ENCODE data around the gene SRSF3. TPM values are rescaled to one million over a fixed set of nuclear protein-coding genes. Genes with fewer than 3 reads are reported as not detected.
A peak's percentile ranks its signal among the peaks of the same experiment; 100 is the strongest.

Gene SRSF3
- total and polyA plus RNA-seq, 7 donors = 101 to 292 (median 144) TPM

GRCh38 chr6:36576578-36576977 lies 17.6 kb upstream of the SRSF3 start:
- Histone ChIP-seq H3K27ac (peak overlapping the region in 3 of 4 donors; percentile 81 to 90 (median 83)), H3K4me1 (peaks cover 0 to 40% (median 23%) of the 10 kb centered on the region in 4 donors), H3K9me3 (no peaks in the 10 kb centered on the region), H3K4me3 (no peak overlapping the region), H3K36me3 (no peaks in the 10 kb centered on the region), H3K27me3 (no peaks in the 10 kb centered on the region)
- intact Hi-C loops (cut with DNase I) = no loop called here
- DNase-seq = peak; percentile 38
- 86 to 91% methylated on average over 7 of the region's 7 CpGs for WGBS, 2 donors
- TF ChIP-seq EP300 (IDR thresholded peaks at IDR 0.05) = no peak
- no peak for TF ChIP-seq POLR2A (IDR thresholded peaks at IDR 0.05)
- no peak for TF ChIP-seq POLR2AphosphoS5 (IDR thresholded peaks at IDR 0.05)

DNA sequence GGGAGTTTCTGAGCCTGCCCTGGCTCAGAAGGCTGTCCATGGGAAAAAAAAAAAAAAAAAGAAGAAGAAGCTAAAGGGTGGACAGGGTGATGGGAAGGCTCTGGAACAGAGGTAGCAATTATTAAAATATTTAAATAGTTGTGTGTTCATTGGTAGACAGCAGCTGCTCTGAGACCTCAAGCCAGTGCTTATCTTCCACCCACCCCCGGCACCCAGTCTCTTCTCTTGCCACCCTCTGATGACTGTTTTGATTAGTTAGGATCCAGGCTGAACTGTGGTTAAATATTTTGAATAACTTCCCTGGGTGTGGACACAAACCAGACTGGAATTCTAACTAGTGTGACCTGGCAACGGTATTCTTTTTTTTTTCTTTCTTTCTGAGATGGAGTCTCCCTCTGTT lies 16.9 kb upstream of the SRSF3 start:
- Histone ChIP-seq H3K27ac (peak overlapping the region; percentile 80 to 90 (median 82)), H3K4me1 (peaks cover 0 to 40% (median 23%) of the 10 kb centered on the region in 4 donors), H3K36me3 (no peaks in the 10 kb centered on the region), H3K4me3 (no peak overlapping the region), H3K9me3 (no peaks in the 10 kb centered on the region), H3K27me3 (no peaks in the 10 kb centered on the region)
- no peak for TF ChIP-seq EP300 (IDR thresholded peaks at IDR 0.05)
- no peak for TF ChIP-seq POLR2AphosphoS5 (IDR thresholded peaks at IDR 0.05)
- TF ChIP-seq CTCF (IDR thresholded peaks at IDR 0.05) = no peak
- TF ChIP-seq POLR2A (IDR thresholded peaks at IDR 0.05) = no peak
- 12 to 66% methylated on average over 2 of the region's 2 CpGs for WGBS, 2 donors
- intact Hi-C loops (cut with DNase I) = no loop called here
- DNase-seq = peak; percentile 52

DNA sequence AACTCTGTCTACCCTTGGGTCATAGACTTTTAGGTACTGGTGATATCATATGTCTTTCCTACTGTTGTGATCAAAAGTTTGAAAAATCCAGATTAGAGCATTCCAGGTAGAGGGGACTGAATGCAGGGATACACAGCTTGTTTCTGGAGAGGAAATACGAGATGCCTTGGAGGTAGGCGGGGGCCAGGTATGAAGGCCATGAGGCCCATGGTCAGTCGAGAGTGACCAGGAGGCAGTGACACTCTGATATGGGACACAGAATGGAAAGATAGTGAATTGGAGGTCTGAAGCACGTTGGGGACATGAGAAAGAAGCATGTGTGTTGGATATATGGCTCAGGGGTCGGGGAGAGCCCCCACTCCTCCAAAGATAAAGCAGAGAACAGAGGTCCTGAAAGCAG lies 16.1 kb upstream of the SRSF3 start:
- intact Hi-C loops (cut with DNase I) = loop anchor here (2.0 kb wide), 1 partner anchor 31 kb away; the partner anchor contains the start of gene STK38
- no peak for TF ChIP-seq EP300 (IDR thresholded peaks at IDR 0.05)
- TF ChIP-seq POLR2AphosphoS5 (IDR thresholded peaks at IDR 0.05) = no peak
- TF ChIP-seq POLR2A (IDR thresholded peaks at IDR 0.05) = no peak
- TF ChIP-seq CTCF (IDR thresholded peaks at IDR 0.05) = no peak

GRCh38 chr6:36578431-36578830 lies 15.7 kb upstream of the SRSF3 start:
- Histone ChIP-seq H3K4me3 (no peak overlapping the region), H3K9me3 (no peaks in the 10 kb centered on the region), H3K4me1 (peaks cover 0 to 40% (median 23%) of the 10 kb centered on the region in 4 donors), H3K36me3 (no peaks in the 10 kb centered on the region), H3K27ac (peak overlapping the region; percentile 80 to 90 (median 82)), H3K27me3 (no peaks in the 10 kb centered on the region)
- TF ChIP-seq POLR2A (IDR thresholded peaks at IDR 0.05) (no peak), POLR2AphosphoS5 (IDR thresholded peaks at IDR 0.05) (no peak), CTCF (IDR thresholded peaks at IDR 0.05) (no peak), EP300 (IDR thresholded peaks at IDR 0.05) (no peak)
- DNase-seq = no peak
- 97% methylated on average over 4 of the region's 4 CpGs for WGBS, 2 donors
- intact Hi-C loops (cut with DNase I) = loop anchor here (2.0 kb wide), 1 partner anchor 32 kb away; the partner anchor contains the start of gene STK38

More for the DNA sequence above, 16.1 kb upstream of the SRSF3 start:
- Histone ChIP-seq H3K9me3 (no peaks in the 10 kb centered on the region), H3K27me3 (no peaks in the 10 kb centered on the region), H3K27ac (peak overlapping the region; percentile 80 to 90 (median 82)), H3K4me1 (peaks cover 0 to 40% (median 23%) of the 10 kb centered on the region in 4 donors), H3K4me3 (no peak overlapping the region), H3K36me3 (no peaks in the 10 kb centered on the region)
- DNase-seq = no peak
- 93% methylated on average over 5 of the region's 5 CpGs for WGBS, 2 donors

DNA sequence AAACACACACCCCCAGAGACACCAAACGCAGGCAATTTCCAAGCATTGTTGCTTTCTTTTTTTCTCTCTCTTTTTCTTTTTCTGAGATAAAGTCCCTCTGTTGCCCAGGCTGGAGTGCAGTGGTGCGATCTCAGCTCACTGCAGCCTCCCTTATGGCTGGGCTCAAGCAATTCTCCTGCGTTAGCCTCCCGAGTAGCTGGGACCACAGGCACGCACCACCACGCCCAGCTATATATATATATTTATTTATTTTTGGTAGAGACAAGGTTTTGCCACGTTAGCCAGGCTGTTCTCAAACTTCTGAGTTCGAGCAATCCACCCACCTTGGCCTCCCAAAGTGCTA lies 14.0 kb upstream of the SRSF3 start:
- Histone ChIP-seq H3K4me1 (peaks cover 0 to 40% (median 23%) of the 10 kb centered on the region in 4 donors), H3K36me3 (no peaks in the 10 kb centered on the region), H3K27me3 (no peaks in the 10 kb centered on the region), H3K9me3 (no peaks in the 10 kb centered on the region), H3K27ac (peak overlapping the region; percentile 80 to 90 (median 82)), H3K4me3 (no peak overlapping the region)
- intact Hi-C loops (cut with DNase I) = no loop called here
- DNase-seq = no peak
- TF ChIP-seq EP300 (IDR thresholded peaks at IDR 0.05) (no peak), POLR2AphosphoS5 (IDR thresholded peaks at IDR 0.05) (no peak), CTCF (IDR thresholded peaks at IDR 0.05) (no peak), POLR2A (IDR thresholded peaks at IDR 0.05) (no peak)
- WGBS, 2 donors = 49 to 76% methylated on average over 8 of the region's 8 CpGs

All from sigmoid colon (tissue), 7 donors.